ENCODE data around the gene MBOAT2.

The MBOAT2 gene

GRCh38 chr2:8848328-8849100, 155.0 kb downstream of the MBOAT2 start:
- Histone ChIP-seq H3K9me3 (ENCODE audit: control insufficient read depth, low read length) (no peaks in the 10 kb centered on the region), H3K23ac (ENCODE audit: low read length in 2 of 2) (no peak overlapping the region), H2AK5ac (ENCODE audit: low read length, severe bottlenecking) (no peak overlapping the region), H2BK5ac (ENCODE audit: low read depth, low read length, poor library complexity, severe bottlenecking) (no peak overlapping the region), H3K4me1 (ENCODE audit: control insufficient read depth, insufficient read depth, low read depth, low read length) (peaks cover 6% of the 10 kb centered on the region), H2AFZ (ENCODE audit: low read depth, low read length) (no peak overlapping the region), H3K18ac (ENCODE audit: low read depth in 1 of 2, low read length in 2 of 2) (no peak overlapping the region), H3K9ac (ENCODE audit: low read length) (no peak overlapping the region), H3K36me3 (ENCODE audit: control insufficient read depth in 1 of 2, insufficient read depth in 2 of 2, low read depth in 1 of 2, low read length in 2 of 2) (no peaks in the 10 kb centered on the region), H3K4me3 (ENCODE audit: insufficient read depth in 1 of 2, low read depth in 1 of 2, low read length in 2 of 2) (no peak overlapping the region), H3K27me3 (ENCODE audit: control insufficient read depth in 1 of 2, insufficient read depth in 1 of 2, low read length in 2 of 2) (no peaks in the 10 kb centered on the region), H2BK120ac (ENCODE audit: low read depth, low read length) (no peak overlapping the region), H3K27ac (ENCODE audit: low read length, poor library complexity, severe bottlenecking) (no peak overlapping the region), H3K4me2 (ENCODE audit: low read length, poor library complexity, severe bottlenecking) (no peak overlapping the region), H4K8ac (ENCODE audit: low read length) (no peak overlapping the region), H3K14ac (ENCODE audit: low read length in 2 of 2) (no peak overlapping the region), H3K4ac (ENCODE audit: low read depth in 1 of 2, low read length in 2 of 2) (no peak overlapping the region), H2BK12ac (ENCODE audit: low read length in 2 of 2) (no peak overlapping the region), H2BK15ac (ENCODE audit: low read depth, poor library complexity, severe bottlenecking) (no peak overlapping the region), H4K91ac (ENCODE audit: low read length) (no peak overlapping the region), H3K79me1 (replicated peaks; ENCODE audit: low read length, poor library complexity, severe bottlenecking) (no peaks in the 10 kb centered on the region)
- peak; percentile 38 for DNase-seq
- WGBS, result 55% methylated on average over 5 of the region's 7 CpGs

DNA sequence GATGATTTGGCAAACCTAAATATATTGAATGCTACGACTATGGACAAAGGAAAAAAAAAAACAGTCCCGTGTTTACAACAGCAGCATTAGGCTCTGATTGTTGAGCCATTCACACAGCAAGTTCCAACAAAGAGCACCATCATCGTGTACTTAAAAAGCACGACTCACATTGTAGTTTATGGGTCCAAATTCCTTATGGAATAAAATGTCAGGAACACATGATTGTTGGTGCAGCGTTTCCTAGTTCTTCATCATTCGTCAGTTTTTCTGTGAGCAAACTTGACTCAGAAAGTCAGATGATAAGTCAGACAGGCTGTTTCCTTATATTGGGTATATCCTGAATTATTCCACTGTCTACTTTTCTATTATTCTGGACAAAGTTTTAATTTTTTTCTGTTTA, 156.1 kb downstream of the MBOAT2 start:
- H3K4me1 ChIP-seq (ENCODE audit: control insufficient read depth, insufficient read depth, low read depth, low read length), result peaks cover 6% of the 10 kb centered on the region
- H2AK5ac ChIP-seq (ENCODE audit: low read length, severe bottlenecking), result no peak overlapping the region
- no peak overlapping the region for H2BK120ac ChIP-seq (ENCODE audit: low read depth, low read length)
- H3K36me3 ChIP-seq (ENCODE audit: control insufficient read depth in 1 of 2, insufficient read depth in 2 of 2, low read depth in 1 of 2, low read length in 2 of 2), result no peaks in the 10 kb centered on the region
- no peak overlapping the region for H3K4ac ChIP-seq (ENCODE audit: low read depth in 1 of 2, low read length in 2 of 2)
- no peak overlapping the region for H3K18ac ChIP-seq (ENCODE audit: low read depth in 1 of 2, low read length in 2 of 2)
- no peaks in the 10 kb centered on the region for H3K9me3 ChIP-seq (ENCODE audit: control insufficient read depth, low read length)
- no peak overlapping the region for H3K9ac ChIP-seq (ENCODE audit: low read length)
- H3K79me1 ChIP-seq (replicated peaks; ENCODE audit: low read length, poor library complexity, severe bottlenecking), result no peaks in the 10 kb centered on the region
- 88% methylated on average over 5 of the region's 6 CpGs for WGBS
- H4K91ac ChIP-seq (ENCODE audit: low read length), result no peak overlapping the region
- no peaks in the 10 kb centered on the region for H3K27me3 ChIP-seq (ENCODE audit: control insufficient read depth in 1 of 2, insufficient read depth in 1 of 2, low read length in 2 of 2)
- DNase-seq, result peak; percentile 20
- H3K14ac ChIP-seq (ENCODE audit: low read length in 2 of 2), result no peak overlapping the region
- H4K8ac ChIP-seq (ENCODE audit: low read length), result no peak overlapping the region
- H2BK5ac ChIP-seq (ENCODE audit: low read depth, low read length, poor library complexity, severe bottlenecking), result no peak overlapping the region
- H3K27ac ChIP-seq (ENCODE audit: low read length, poor library complexity, severe bottlenecking), result no peak overlapping the region
- no peak overlapping the region for H2BK12ac ChIP-seq (ENCODE audit: low read length in 2 of 2)
- no peak overlapping the region for H3K4me3 ChIP-seq (ENCODE audit: insufficient read depth in 1 of 2, low read depth in 1 of 2, low read length in 2 of 2)
- H2BK15ac ChIP-seq (ENCODE audit: low read depth, poor library complexity, severe bottlenecking), result no peak overlapping the region
- no peak overlapping the region for H3K4me2 ChIP-seq (ENCODE audit: low read length, poor library complexity, severe bottlenecking)
- no peak overlapping the region for H3K23ac ChIP-seq (ENCODE audit: low read length in 2 of 2)
- H2AFZ ChIP-seq (ENCODE audit: low read depth, low read length), result no peak overlapping the region

DNA sequence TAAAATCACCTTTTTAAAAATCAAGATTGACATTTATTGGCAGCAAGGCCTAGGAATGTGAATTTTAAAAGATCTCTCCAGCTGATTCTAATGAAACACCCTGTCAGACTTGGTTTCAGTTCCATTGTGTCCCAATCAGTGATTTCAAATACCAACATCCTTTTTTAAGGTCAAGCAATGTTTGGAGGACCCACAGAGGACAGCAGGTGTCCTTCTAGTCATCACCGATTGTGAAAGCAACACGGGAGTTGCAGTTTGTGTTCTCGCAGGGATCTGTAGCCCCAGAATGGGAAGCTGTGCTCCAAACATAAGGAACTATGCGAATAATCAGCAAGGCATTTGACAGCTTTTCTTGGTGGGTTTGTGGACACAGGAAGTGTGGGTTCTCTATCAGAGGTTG, 161.6 kb downstream of the MBOAT2 start:
- H2BK15ac ChIP-seq (ENCODE audit: low read depth, poor library complexity, severe bottlenecking), result no peak overlapping the region
- no peak overlapping the region for H3K4me3 ChIP-seq (ENCODE audit: insufficient read depth in 1 of 2, low read depth in 1 of 2, low read length in 2 of 2)
- no peaks in the 10 kb centered on the region for H3K36me3 ChIP-seq (ENCODE audit: control insufficient read depth in 1 of 2, insufficient read depth in 2 of 2, low read depth in 1 of 2, low read length in 2 of 2)
- no peaks in the 10 kb centered on the region for H3K9me3 ChIP-seq (ENCODE audit: control insufficient read depth, low read length)
- no peaks in the 10 kb centered on the region for H3K27me3 ChIP-seq (ENCODE audit: control insufficient read depth in 1 of 2, insufficient read depth in 1 of 2, low read length in 2 of 2)
- H3K79me1 ChIP-seq (replicated peaks; ENCODE audit: low read length, poor library complexity, severe bottlenecking), result peaks cover 1% of the 10 kb centered on the region
- no peak overlapping the region for H3K4ac ChIP-seq (ENCODE audit: low read depth in 1 of 2, low read length in 2 of 2)
- H3K14ac ChIP-seq (ENCODE audit: low read length in 2 of 2), result no peak overlapping the region
- H3K4me1 ChIP-seq (ENCODE audit: control insufficient read depth, insufficient read depth, low read depth, low read length), result peaks cover 4% of the 10 kb centered on the region
- H3K18ac ChIP-seq (ENCODE audit: low read depth in 1 of 2, low read length in 2 of 2), result no peak overlapping the region
- H2AK5ac ChIP-seq (ENCODE audit: low read length, severe bottlenecking), result no peak overlapping the region
- H2AFZ ChIP-seq (ENCODE audit: low read depth, low read length), result no peak overlapping the region
- no peak overlapping the region for H3K27ac ChIP-seq (ENCODE audit: low read length, poor library complexity, severe bottlenecking)
- DNase-seq, result no peak
- no peak overlapping the region for H2BK120ac ChIP-seq (ENCODE audit: low read depth, low read length)
- H4K91ac ChIP-seq (ENCODE audit: low read length), result no peak overlapping the region
- H2BK12ac ChIP-seq (ENCODE audit: low read length in 2 of 2), result no peak overlapping the region
- H2BK5ac ChIP-seq (ENCODE audit: low read depth, low read length, poor library complexity, severe bottlenecking), result no peak overlapping the region
- H3K4me2 ChIP-seq (ENCODE audit: low read length, poor library complexity, severe bottlenecking), result no peak overlapping the region
- H3K9ac ChIP-seq (ENCODE audit: low read length), result no peak overlapping the region
- H3K23ac ChIP-seq (ENCODE audit: low read length in 2 of 2), result no peak overlapping the region
- 92% methylated on average over 4 of the region's 4 CpGs for WGBS
- no peak overlapping the region for H4K8ac ChIP-seq (ENCODE audit: low read length)

- H2AFZ ChIP-seq (ENCODE audit: low read depth, low read length), result no peak overlapping the region
- no peak overlapping the region for H3K4ac ChIP-seq (ENCODE audit: low read depth in 1 of 2, low read length in 2 of 2)
- no peak overlapping the region for H3K4me2 ChIP-seq (ENCODE audit: low read length, poor library complexity, severe bottlenecking)
- H2BK120ac ChIP-seq (ENCODE audit: low read depth, low read length), result no peak overlapping the region
- no peak overlapping the region for H4K91ac ChIP-seq (ENCODE audit: low read length)
- H3K23ac ChIP-seq (ENCODE audit: low read length in 2 of 2), result no peak overlapping the region
- H2BK12ac ChIP-seq (ENCODE audit: low read length in 2 of 2), result no peak overlapping the region
- H3K4me1 ChIP-seq (ENCODE audit: control insufficient read depth, insufficient read depth, low read depth, low read length), result peaks cover 6% of the 10 kb centered on the region
- no peak overlapping the region for H3K14ac ChIP-seq (ENCODE audit: low read length in 2 of 2)
- H3K9ac ChIP-seq (ENCODE audit: low read length), result no peak overlapping the region
- H3K79me1 ChIP-seq (replicated peaks; ENCODE audit: low read length, poor library complexity, severe bottlenecking), result peaks cover 2% of the 10 kb centered on the region
- no peak overlapping the region for H4K8ac ChIP-seq (ENCODE audit: low read length)
- DNase-seq, result no peak
- no peak overlapping the region for H3K27ac ChIP-seq (ENCODE audit: low read length, poor library complexity, severe bottlenecking)
- no peaks in the 10 kb centered on the region for H3K9me3 ChIP-seq (ENCODE audit: control insufficient read depth, low read length)
- H2AK5ac ChIP-seq (ENCODE audit: low read length, severe bottlenecking), result no peak overlapping the region
- WGBS, result 81% methylated on average over 11 of the region's 12 CpGs
- no peak overlapping the region for H2BK5ac ChIP-seq (ENCODE audit: low read depth, low read length, poor library complexity, severe bottlenecking)
- no peak overlapping the region for H2BK15ac ChIP-seq (ENCODE audit: low read depth, poor library complexity, severe bottlenecking)
- no peaks in the 10 kb centered on the region for H3K36me3 ChIP-seq (ENCODE audit: control insufficient read depth in 1 of 2, insufficient read depth in 2 of 2, low read depth in 1 of 2, low read length in 2 of 2)
- no peak overlapping the region for H3K18ac ChIP-seq (ENCODE audit: low read depth in 1 of 2, low read length in 2 of 2)
- no peaks in the 10 kb centered on the region for H3K27me3 ChIP-seq (ENCODE audit: control insufficient read depth in 1 of 2, insufficient read depth in 1 of 2, low read length in 2 of 2)
- H3K4me3 ChIP-seq (ENCODE audit: insufficient read depth in 1 of 2, low read depth in 1 of 2, low read length in 2 of 2), result no peak overlapping the region
These were observed 162.9 kb downstream of the MBOAT2 start for GRCh38 chr2:8840475-8841091.
